Measurements from ENCODE around the gene IFNG-AS1. TPM values are rescaled to one million over a fixed set of nuclear protein-coding genes. Genes with fewer than 3 reads are reported as not detected.

The IFNG-AS1 gene
- total RNA-seq, 1 experiment from 2014 or later, result not detected

DNA sequence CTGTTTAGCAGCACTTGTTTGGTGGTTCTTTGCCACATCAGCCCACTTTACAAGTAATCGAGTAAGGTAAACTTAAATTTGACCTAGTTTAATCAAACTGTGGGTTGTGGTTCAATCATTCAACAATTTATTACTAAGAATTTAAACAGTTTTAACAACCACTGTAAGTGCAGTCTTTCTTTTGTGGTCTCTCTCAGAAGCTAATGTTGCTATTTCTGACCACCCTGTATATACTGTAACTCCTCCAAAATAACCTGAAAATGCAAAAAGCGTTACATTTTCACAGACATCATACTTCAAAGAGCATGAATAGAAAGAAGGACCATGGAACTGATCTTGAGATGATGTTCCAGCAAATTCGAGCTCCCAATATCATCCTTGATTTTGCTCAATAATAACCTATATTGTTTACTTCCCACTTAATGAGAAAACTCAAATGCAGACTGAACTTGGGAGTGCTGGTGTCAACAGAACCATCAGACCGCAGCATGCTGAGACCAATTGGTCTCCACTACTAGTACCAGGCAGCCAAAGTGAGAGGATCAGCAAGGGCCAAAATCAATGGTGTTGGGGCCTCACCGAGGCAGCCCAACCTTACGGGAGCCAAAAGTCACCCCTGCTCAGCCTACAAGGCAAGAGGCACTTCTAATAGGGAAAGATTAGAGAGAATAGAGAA is 22.1 kb downstream of the IFNG-AS1 start:
- POLR2A ChIA-PET, result no interaction called here
- no peak overlapping the region for H3K27ac ChIP-seq (ENCODE audit: low read depth, low read length)
- no TSS peak for BruUV-seq (replicated peaks)
- no peaks in the 10 kb centered on the region for H3K9me3 ChIP-seq (ENCODE audit: control insufficient read depth in 1 of 2, insufficient read depth in 1 of 2, low read depth in 1 of 2, low read length in 2 of 2)
- no peaks in the 10 kb centered on the region for H3K27me3 ChIP-seq (ENCODE audit: insufficient read depth, low read length)
- RAD21 ChIA-PET (ENCODE audit: low non-redundant PET in 1 of 2, low total read pairs in 2 of 2, uncharacterized antibody in 2 of 2, unreplicated experiment in 2 of 2), result no interaction called here
- no peak overlapping the region for H3K4me2 ChIP-seq (ENCODE audit: low read length)
- H3K4me3 ChIP-seq (replicated peaks in 1 of 2; ENCODE audit: low read depth in 1 of 2, low read length in 2 of 2), result no peak overlapping the region
- CTCF ChIA-PET, result interaction anchor here (1.7 kb wide), 1 partner anchor 29 kb away, joined by 4 read pairs; no protein-coding TSS in a partner anchor
- H4K20me1 ChIP-seq (ENCODE audit: insufficient read depth), result no peaks in the 10 kb centered on the region
- ATAC-seq (no peak), DNase-seq (ENCODE audit: low read depth, low spot score) (no peak)
- H3K9me2 ChIP-seq (ENCODE audit: insufficient read depth), result no peaks in the 10 kb centered on the region; the same call in 1 of the 2 replicates
- no peaks in the 10 kb centered on the region for H3K79me2 ChIP-seq (ENCODE audit: insufficient read depth, low read length)
- no peaks in the 10 kb centered on the region for H3K4me1 ChIP-seq (ENCODE audit: control insufficient read depth in 1 of 2, insufficient read depth in 2 of 2, low read length in 2 of 2)
- intact Hi-C loops (cut with micrococcal nuclease), result no loop called here
- H2AFZ ChIP-seq (ENCODE audit: low read depth, low read length, poor library complexity, severe bottlenecking), result no peak overlapping the region
- TF ChIP-seq, protein P1, sequence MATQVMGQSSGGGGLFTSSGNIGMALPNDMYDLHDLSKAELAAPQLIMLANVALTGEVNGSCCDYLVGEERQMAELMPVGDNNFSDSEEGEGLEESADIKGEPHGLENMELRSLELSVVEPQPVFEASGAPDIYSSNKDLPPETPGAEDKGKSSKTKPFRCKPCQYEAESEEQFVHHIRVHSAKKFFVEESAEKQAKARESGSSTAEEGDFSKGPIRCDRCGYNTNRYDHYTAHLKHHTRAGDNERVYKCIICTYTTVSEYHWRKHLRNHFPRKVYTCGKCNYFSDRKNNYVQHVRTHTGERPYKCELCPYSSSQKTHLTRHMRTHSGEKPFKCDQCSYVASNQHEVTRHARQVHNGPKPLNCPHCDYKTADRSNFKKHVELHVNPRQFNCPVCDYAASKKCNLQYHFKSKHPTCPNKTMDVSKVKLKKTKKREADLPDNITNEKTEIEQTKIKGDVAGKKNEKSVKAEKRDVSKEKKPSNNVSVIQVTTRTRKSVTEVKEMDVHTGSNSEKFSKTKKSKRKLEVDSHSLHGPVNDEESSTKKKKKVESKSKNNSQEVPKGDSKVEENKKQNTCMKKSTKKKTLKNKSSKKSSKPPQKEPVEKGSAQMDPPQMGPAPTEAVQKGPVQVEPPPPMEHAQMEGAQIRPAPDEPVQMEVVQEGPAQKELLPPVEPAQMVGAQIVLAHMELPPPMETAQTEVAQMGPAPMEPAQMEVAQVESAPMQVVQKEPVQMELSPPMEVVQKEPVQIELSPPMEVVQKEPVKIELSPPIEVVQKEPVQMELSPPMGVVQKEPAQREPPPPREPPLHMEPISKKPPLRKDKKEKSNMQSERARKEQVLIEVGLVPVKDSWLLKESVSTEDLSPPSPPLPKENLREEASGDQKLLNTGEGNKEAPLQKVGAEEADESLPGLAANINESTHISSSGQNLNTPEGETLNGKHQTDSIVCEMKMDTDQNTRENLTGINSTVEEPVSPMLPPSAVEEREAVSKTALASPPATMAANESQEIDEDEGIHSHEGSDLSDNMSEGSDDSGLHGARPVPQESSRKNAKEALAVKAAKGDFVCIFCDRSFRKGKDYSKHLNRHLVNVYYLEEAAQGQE (IDR thresholded peaks at IDR 0.05; ENCODE audit: low read depth), result no peak
- no peak for TF ChIP-seq CBX3 (IDR thresholded peaks at IDR 0.05; ENCODE audit: low read depth)
- TF ChIP-seq RAD21 (IDR thresholded peaks at IDR 0.05; ENCODE audit: low read depth), result no peak
- TF ChIP-seq, protein P2, sequence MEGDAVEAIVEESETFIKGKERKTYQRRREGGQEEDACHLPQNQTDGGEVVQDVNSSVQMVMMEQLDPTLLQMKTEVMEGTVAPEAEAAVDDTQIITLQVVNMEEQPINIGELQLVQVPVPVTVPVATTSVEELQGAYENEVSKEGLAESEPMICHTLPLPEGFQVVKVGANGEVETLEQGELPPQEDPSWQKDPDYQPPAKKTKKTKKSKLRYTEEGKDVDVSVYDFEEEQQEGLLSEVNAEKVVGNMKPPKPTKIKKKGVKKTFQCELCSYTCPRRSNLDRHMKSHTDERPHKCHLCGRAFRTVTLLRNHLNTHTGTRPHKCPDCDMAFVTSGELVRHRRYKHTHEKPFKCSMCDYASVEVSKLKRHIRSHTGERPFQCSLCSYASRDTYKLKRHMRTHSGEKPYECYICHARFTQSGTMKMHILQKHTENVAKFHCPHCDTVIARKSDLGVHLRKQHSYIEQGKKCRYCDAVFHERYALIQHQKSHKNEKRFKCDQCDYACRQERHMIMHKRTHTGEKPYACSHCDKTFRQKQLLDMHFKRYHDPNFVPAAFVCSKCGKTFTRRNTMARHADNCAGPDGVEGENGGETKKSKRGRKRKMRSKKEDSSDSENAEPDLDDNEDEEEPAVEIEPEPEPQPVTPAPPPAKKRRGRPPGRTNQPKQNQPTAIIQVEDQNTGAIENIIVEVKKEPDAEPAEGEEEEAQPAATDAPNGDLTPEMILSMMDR (IDR thresholded peaks at IDR 0.05 in 2 of 3, conservative IDR thresholded peaks at IDR 0.05 in 1 of 3; ENCODE audit: borderline replicate concordance in 1 of 3, insufficient read depth in 1 of 3, low read depth in 2 of 3, low read length in 2 of 3), result no peak
- TF ChIP-seq EZH2phosphoT487 (IDR thresholded peaks at IDR 0.05; ENCODE audit: borderline replicate concordance), result no peak
- TF ChIP-seq TCF7L2 (IDR thresholded peaks at IDR 0.05; ENCODE audit: borderline replicate concordance, extremely low read depth, insufficient read depth, insufficient read length), result no peak
- TF ChIP-seq SRF (IDR thresholded peaks at IDR 0.05; ENCODE audit: low read depth), result no peak
- no peak for TF ChIP-seq POLR2AphosphoS5 (IDR thresholded peaks at IDR 0.05; ENCODE audit: low read depth, low read length)
- no peak overlapping the region for H3K9ac ChIP-seq (ENCODE audit: low read length)
- no peaks in the 10 kb centered on the region for H3K36me3 ChIP-seq (ENCODE audit: control insufficient read depth in 1 of 2, insufficient read depth in 2 of 2, low read length in 2 of 2)
